K562 (cell line): ENCODE results near the gene C13orf42. TPM values are rescaled to one million over a fixed set of nuclear protein-coding genes. Genes with fewer than 3 reads are reported as not detected.

Experiments
- ATAC-seq: fragments of 200-7000 bp; cut with Tn5 transposase; 3 replicates; pipeline ENCODE4 v1.9.1; 2020; ENCODE audit warnings: moderate library complexity
- BruUV-seq: library from RNA; stranded (reverse); fragments of 400-500 nt; replicated peaks from 2 replicates; lab custom pipeline; 2021; lab: Mats Ljungman, UMichigan
- CTCF ChIA-PET: fragments of 300-600 bp; formaldehyde crosslinking; extraction: SDS; loops from one replicate; lab custom pipeline; 2021; ENCODE audit warnings: low intra/inter-chr PET ratio; lab: Yijun Ruan, JAX
- POLR2A ChIA-PET: fragments of 300-600, 350-650 bp; sonication (Branson Sonifier 250); formaldehyde crosslinking; extraction: SDS; loops from one replicate; lab custom pipeline; 2021; ENCODE audit warnings: antibody characterized with exemption, inconsistent platforms; lab: Yijun Ruan, JAX
- DNase-seq, 4 experiments: peaks; one replicate each; pipeline versions ENCODE4 v3.0.0 to v3.0.0-alpha.2; 2011 to 2018; ENCODE audit warnings: low spot score in 3 of 4, mixed read lengths in 3 of 4; ENCODE audit errors: extremely low read depth in 1 of 4
- FAIRE-seq: peaks from 2 replicates; lab custom pipeline; 2011; peaks lifted over from hg19 to GRCh38; lab: Jason Lieb, UNC
- H2AFZ ChIP-seq: 2 replicates; pipeline ENCODE4 v1.6.0; 2011; ENCODE audit warnings: low read depth, low read length, control low read depth, inconsistent platforms
- H3K27ac ChIP-seq: fragments of 200-600 bp; 3 replicates; pipeline ENCODE4 v1.8.0; 2011; ENCODE audit warnings: low read depth, mild to moderate bottlenecking, control low read depth, inconsistent platforms, low read length, moderate library complexity, mixed read lengths; ENCODE audit errors: extremely low read depth
- H3K27me3 ChIP-seq, 2 experiments: fragments of 300-600 bp in 1 of 2; 2 replicates in 1 of 2; 3 replicates in 1 of 2; pipeline versions ENCODE4 v1.6.0 to v1.8.0; 2011; ENCODE audit warnings: inconsistent platforms in 2 of 2, low read length in 2 of 2, mild to moderate bottlenecking in 1 of 2, mixed read lengths in 1 of 2, moderate library complexity in 1 of 2; ENCODE audit not compliant: control insufficient read depth in 2 of 2, insufficient read depth in 2 of 2
- H3K36me3 ChIP-seq: fragments of 300-600 bp; 3 replicates; pipeline ENCODE4 v1.8.0; 2011; ENCODE audit warnings: mild to moderate bottlenecking, low read length, inconsistent platforms; ENCODE audit not compliant: control insufficient read depth, insufficient read depth
- H3K4me1 ChIP-seq, 2 experiments: fragments of 200-600 bp in 1 of 2; replicated peaks in 1 of 2; 2 replicates in 1 of 2; 3 replicates in 1 of 2; pipeline versions ENCODE4 v1.5.1 to v1.8.0; 2011; ENCODE audit warnings: inconsistent platforms in 2 of 2, low read length in 2 of 2, mild to moderate bottlenecking in 1 of 2, mixed read lengths in 1 of 2, moderate library complexity in 1 of 2; ENCODE audit not compliant: control insufficient read depth in 2 of 2, insufficient read depth in 2 of 2
- H3K4me2 ChIP-seq: 2 replicates; pipeline ENCODE4 v1.6.1; 2011; ENCODE audit warnings: low read length, control low read depth, inconsistent platforms, mixed read lengths; ENCODE audit not compliant: insufficient read depth
- H3K4me3 ChIP-seq: fragments of 200-600 bp; sonication (generic), shearing (Covaris generic); 2 replicates; pipeline ENCODE4 v1.5.1; 2016; ENCODE audit warnings: control low read depth, inconsistent platforms
- H3K79me2 ChIP-seq: fragments of 200-600 bp; 3 replicates; pipeline ENCODE4 v1.8.0; 2011; ENCODE audit warnings: low read length, inconsistent platforms; ENCODE audit not compliant: control insufficient read depth, insufficient read depth
- H3K9ac ChIP-seq, 2 experiments: 2 replicates each; pipeline versions ENCODE4 v1.6.0 to v1.6.1; 2011; ENCODE audit warnings: low read depth in 2 of 2, low read length in 2 of 2, control low read depth in 1 of 2, inconsistent platforms in 1 of 2, mild to moderate bottlenecking in 1 of 2, mixed read lengths in 1 of 2; ENCODE audit not compliant: insufficient read depth in 1 of 2
- H3K9me1 ChIP-seq: one replicate; pipeline ENCODE4 v1.6.0; 2011; ENCODE audit warnings: inconsistent platforms, mild to moderate bottlenecking, low read length, moderate library complexity; ENCODE audit not compliant: control insufficient read depth, insufficient read depth
- H3K9me3 ChIP-seq: replicated peaks from 2 replicates; pipeline ENCODE4 v1.5.1; 2011; ENCODE audit warnings: low read depth, low read length, inconsistent platforms; ENCODE audit not compliant: control insufficient read depth, insufficient read depth
- H4K20me1 ChIP-seq: replicated peaks from 2 replicates; pipeline ENCODE4 v1.6.1; 2011; ENCODE audit warnings: low read length, inconsistent platforms, mixed read lengths; ENCODE audit not compliant: control insufficient read depth, insufficient read depth
- BACH1 ChIP-seq: fragments of 200-800 bp; sonication (Bioruptor generic); IDR thresholded peaks from 2 replicates; pipeline ENCODE4 v1.6.1; 2016; ENCODE audit warnings: missing genetic modification characterization, missing compliant biosample characterization
- CC2D1A ChIP-seq: fragments of 450-650 bp; IDR thresholded peaks from 2 replicates; pipeline ENCODE4 v1.6.1; 2017; ENCODE audit warnings: mild to moderate bottlenecking
- CTBP1 ChIP-seq: fragments of 450-650 bp; IDR thresholded peaks from 2 replicates; pipeline ENCODE4 v1.6.1; 2016; ENCODE audit warnings: borderline replicate concordance
- ELF4 ChIP-seq: fragments of 450-650 bp; formaldehyde crosslinking; IDR thresholded peaks from 2 replicates; pipeline ENCODE4 v1.4.0; 2022; ENCODE audit warnings: missing genetic modification characterization
- FOXM1 ChIP-seq, 2 experiments: fragments of 450-650 bp in 1 of 2; sonication (generic) in 1 of 2; formaldehyde crosslinking in 1 of 2; IDR thresholded peaks; 2 replicates each; pipeline versions ENCODE4 v1.6.1 to v1.9.0; 2017 to 2022; ENCODE audit warnings: low read depth in 2 of 2, mild to moderate bottlenecking in 2 of 2, missing genetic modification reagents in 1 of 2, moderate library complexity in 1 of 2
- NFIX ChIP-seq: fragments of 250-450 bp; sonication (Bioruptor Pico); IDR thresholded peaks from 2 replicates; pipeline ENCODE4 v1.4.0; 2020; ENCODE audit warnings: low read depth, mild to moderate bottlenecking, moderate library complexity
- RAD21 ChIP-seq, 2 experiments: fragments of 250-450 bp in 1 of 2; fragments of 450-650 bp in 1 of 2; sonication (Bioruptor Pico) in 1 of 2; formaldehyde crosslinking in 1 of 2; IDR thresholded peaks in 1 of 2; conservative IDR thresholded peaks in 1 of 2; 2 replicates each; pipeline versions ENCODE4 v1.4.0 to v1.8.0; 2020 to 2022; ENCODE audit warnings: mild to moderate bottlenecking in 2 of 2, moderate library complexity in 1 of 2
- SMC3 ChIP-seq: conservative IDR thresholded peaks from 2 replicates; pipeline ENCODE4 v1.6.1; 2011; ENCODE audit warnings: low read depth, low read length, improper control_type of control experiment; ENCODE audit not compliant: insufficient read depth
- WGBS: fragments of 100-300 bp; shearing (Covaris generic); methylation state at CpG from one replicate; pipeline ENCODE4 v1.1.6; 2016; ENCODE audit warnings: low coverage, mixed read lengths; ENCODE audit not compliant: insufficient coverage; ENCODE audit errors: missing lambda C conversion rate; 5-methylcytosine and 5-hydroxymethylcytosine counted together
- in situ Hi-C: fragments of 300-500 bp; cut with MboI; formaldehyde crosslinking; loops from 4 replicates; pipeline ENCODE4 v1.15.0; 2018; ENCODE audit warnings: inconsistent platforms, mixed read lengths
- intact Hi-C: fragments of 100-400 bp; cut with micrococcal nuclease; formaldehyde crosslinking; loops from 2 replicates; pipeline ENCODE4 v1.14.2; 2022
- polyA plus RNA-seq, 8 experiments: library from polyadenylated mRNA; depleted of rRNA in 4 of 8; stranded (reverse) in 5 of 8; unstranded in 3 of 8; fragments of >200 nt; fragmentation: Nextera tagmentation in 2 of 8; fragmentation: Illumina TruSeq in 1 of 8; extraction: Ambion mirVana in 2 of 8; extraction: Trizol in 1 of 8; gene quantifications; 2 replicates each; pipeline versions ENCODE4 v1.2.1 to v1.2.3, GENCODE V29; 2011 to 2014; ENCODE audit warnings: inconsistent platforms in 1 of 8, missing spikeins in 1 of 8
- total RNA-seq, 7 experiments: library from RNA; depleted of rRNA in 6 of 7; stranded (reverse); fragments of >200 nt in 6 of 7; fragmentation: Illumina TruSeq in 2 of 7; extraction: Trizol in 2 of 7; gene quantifications; 2 replicates each; pipeline versions ENCODE4 v1.2.1 to v1.2.3, GENCODE V29; 2011 to 2021; ENCODE audit warnings: low replicate concordance in 1 of 7
- TF ChIP-seq, protein P1 (sequence below): sonication (generic); formaldehyde crosslinking; IDR thresholded peaks from 2 replicates; pipeline ENCODE4 v1.8.0; 2023; ENCODE audit warnings: mild to moderate bottlenecking, missing genetic modification reagents
- TF ChIP-seq, protein P2 (sequence below): fragments of 450-650 bp; formaldehyde crosslinking; IDR thresholded peaks from 2 replicates; pipeline ENCODE4 v1.4.0; 2020; ENCODE audit warnings: mild to moderate bottlenecking, moderate library complexity
- TF ChIP-seq, protein P3 (sequence below), 3 experiments: IDR thresholded peaks in 2 of 3; conservative IDR thresholded peaks in 1 of 3; 2 replicates each; pipeline ENCODE4 v1.5.1; 2011 to 2012; ENCODE audit warnings: low read length in 3 of 3, mild to moderate bottlenecking in 3 of 3, control low read depth in 2 of 3, improper control_type of control experiment in 1 of 3, inconsistent platforms in 1 of 3, low read depth in 1 of 3, mixed read lengths in 1 of 3, moderate library complexity in 1 of 3; ENCODE audit not compliant: insufficient read depth in 2 of 3

C13orf42 gene
- total and polyA plus RNA-seq, 9 of the 15 experiments (the other 6 are each of a cell fraction or from before 2014, with no cell fraction given), result 0.18 TPM; not detected in 8

DNA sequence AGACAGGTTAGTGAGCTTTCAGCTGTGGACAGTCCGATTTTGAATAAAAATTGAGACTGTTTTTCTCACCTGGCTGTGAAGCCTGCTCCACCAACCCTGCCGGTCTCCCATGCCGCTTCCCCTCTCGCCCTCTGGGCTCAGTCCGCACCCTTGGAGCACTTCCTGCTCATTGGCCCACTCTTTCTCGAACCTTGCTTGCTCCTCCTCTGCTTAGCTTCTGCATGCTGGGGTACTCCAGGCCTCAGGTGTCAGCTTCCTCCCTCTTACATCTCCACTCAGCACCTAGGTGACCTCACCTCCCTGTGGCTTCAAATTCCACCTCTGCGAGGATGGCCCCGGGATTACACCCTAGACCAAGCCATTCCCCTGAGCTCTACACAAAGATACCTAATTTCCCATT, 39.6 kb downstream of the C13orf42 start (continued):
- TF ChIP-seq RAD21 (CRISPR knock-in tag; conservative IDR thresholded peaks at IDR 0.05 in 1 of 2, IDR thresholded peaks at IDR 0.05 in 1 of 2), result no peak
- no peak for TF ChIP-seq CC2D1A
- TF ChIP-seq, protein P1, sequence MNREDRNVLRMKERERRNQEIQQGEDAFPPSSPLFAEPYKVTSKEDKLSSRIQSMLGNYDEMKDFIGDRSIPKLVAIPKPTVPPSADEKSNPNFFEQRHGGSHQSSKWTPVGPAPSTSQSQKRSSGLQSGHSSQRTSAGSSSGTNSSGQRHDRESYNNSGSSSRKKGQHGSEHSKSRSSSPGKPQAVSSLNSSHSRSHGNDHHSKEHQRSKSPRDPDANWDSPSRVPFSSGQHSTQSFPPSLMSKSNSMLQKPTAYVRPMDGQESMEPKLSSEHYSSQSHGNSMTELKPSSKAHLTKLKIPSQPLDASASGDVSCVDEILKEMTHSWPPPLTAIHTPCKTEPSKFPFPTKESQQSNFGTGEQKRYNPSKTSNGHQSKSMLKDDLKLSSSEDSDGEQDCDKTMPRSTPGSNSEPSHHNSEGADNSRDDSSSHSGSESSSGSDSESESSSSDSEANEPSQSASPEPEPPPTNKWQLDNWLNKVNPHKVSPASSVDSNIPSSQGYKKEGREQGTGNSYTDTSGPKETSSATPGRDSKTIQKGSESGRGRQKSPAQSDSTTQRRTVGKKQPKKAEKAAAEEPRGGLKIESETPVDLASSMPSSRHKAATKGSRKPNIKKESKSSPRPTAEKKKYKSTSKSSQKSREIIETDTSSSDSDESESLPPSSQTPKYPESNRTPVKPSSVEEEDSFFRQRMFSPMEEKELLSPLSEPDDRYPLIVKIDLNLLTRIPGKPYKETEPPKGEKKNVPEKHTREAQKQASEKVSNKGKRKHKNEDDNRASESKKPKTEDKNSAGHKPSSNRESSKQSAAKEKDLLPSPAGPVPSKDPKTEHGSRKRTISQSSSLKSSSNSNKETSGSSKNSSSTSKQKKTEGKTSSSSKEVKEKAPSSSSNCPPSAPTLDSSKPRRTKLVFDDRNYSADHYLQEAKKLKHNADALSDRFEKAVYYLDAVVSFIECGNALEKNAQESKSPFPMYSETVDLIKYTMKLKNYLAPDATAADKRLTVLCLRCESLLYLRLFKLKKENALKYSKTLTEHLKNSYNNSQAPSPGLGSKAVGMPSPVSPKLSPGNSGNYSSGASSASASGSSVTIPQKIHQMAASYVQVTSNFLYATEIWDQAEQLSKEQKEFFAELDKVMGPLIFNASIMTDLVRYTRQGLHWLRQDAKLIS (CRISPR knock-in tag), result no peak

DNA sequence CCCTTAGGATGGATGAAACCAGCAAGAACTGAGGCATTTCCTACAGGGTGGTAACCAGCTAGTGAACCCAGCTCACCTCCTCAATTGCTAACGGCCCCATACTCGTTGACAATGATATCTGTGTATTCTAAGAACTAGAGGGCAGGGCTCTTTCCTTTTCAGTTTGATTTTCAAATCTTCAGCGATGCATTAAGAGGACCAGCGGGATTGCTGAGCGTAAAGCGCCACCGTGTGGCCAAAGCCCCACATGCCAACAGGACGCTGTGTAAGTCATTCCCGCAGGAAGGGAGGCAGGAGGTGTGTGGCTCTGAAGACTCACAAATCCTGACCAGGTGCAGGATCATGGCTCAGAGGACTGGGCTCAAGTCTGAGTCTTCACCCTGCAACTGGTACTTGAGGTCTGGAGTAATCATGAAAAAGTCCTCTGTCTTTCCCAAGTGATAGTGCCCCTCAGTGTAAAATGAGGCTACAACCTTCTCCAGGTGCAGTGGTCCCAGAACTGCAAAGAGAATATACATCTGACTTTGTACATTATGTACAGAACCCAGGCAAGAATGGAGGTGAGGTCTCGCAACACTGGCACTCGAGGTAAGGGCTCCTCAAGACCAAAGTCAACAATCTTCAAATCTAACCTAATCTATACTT, 40.9 kb downstream of the C13orf42 start:
- in situ Hi-C loops, result loop anchor here (25.0 kb wide), 1 partner anchor 1408 kb away; no protein-coding TSS in a partner anchor
- Histone ChIP-seq H3K4me2 (no peak overlapping the region), H2AFZ (no peak overlapping the region), H3K27me3 (peaks cover 0 to 22% of the 10 kb centered on the region in 2 experiments; a peak in 4 of 5 replicates), H3K9ac (no peak overlapping the region), H3K4me1 (no peaks in the 10 kb centered on the region), H3K9me1 (no peaks in the 10 kb centered on the region), H3K4me3 (no peak overlapping the region), H3K79me2 (no peaks in the 10 kb centered on the region), H3K9me3 (no peaks in the 10 kb centered on the region), H3K36me3 (no peaks in the 10 kb centered on the region), H3K27ac (no peak overlapping the region), H4K20me1 (no peaks in the 10 kb centered on the region)
- FAIRE-seq (peak; percentile 92), DNase-seq (peak; percentile 48 to 76 (median 58)), ATAC-seq (peak; percentile 96)
- WGBS, result 1% methylated on average over 10 of the region's 11 CpGs
- intact Hi-C loops, result loop anchor here (1.0 kb wide), 1 partner anchor 1094 kb away; no protein-coding TSS in a partner anchor
- CTCF ChIA-PET, result interaction anchor here (0.6 to 0.7 kb wide), 2 partner anchors 1400 to 1421 kb away, joined by 3 read pairs; no protein-coding TSS in a partner anchor
- POLR2A ChIA-PET, result no interaction called here
- no TSS peak for BruUV-seq
- TF ChIP-seq NFIX (no peak), CTBP1 (peak; percentile 31; the same call in 1 of the 2 replicates), FOXM1 (IDR thresholded peaks at IDR 0.05; ENCODE audit: low read depth) (peak; percentile 18; the same call in 1 of the 2 replicates), FOXM1 (CRISPR knock-in tag; IDR thresholded peaks at IDR 0.05; ENCODE audit: low read depth) (no peak), ELF4 (no peak), CC2D1A (no peak), RAD21 (CRISPR knock-in tag; conservative IDR thresholded peaks at IDR 0.05 in 1 of 2, IDR thresholded peaks at IDR 0.05 in 1 of 2) (peak; percentile 83 to 88), BACH1 (no peak), SMC3 (peak; percentile 80; the same call in 1 of the 2 replicates)
- TF ChIP-seq, protein P2, sequence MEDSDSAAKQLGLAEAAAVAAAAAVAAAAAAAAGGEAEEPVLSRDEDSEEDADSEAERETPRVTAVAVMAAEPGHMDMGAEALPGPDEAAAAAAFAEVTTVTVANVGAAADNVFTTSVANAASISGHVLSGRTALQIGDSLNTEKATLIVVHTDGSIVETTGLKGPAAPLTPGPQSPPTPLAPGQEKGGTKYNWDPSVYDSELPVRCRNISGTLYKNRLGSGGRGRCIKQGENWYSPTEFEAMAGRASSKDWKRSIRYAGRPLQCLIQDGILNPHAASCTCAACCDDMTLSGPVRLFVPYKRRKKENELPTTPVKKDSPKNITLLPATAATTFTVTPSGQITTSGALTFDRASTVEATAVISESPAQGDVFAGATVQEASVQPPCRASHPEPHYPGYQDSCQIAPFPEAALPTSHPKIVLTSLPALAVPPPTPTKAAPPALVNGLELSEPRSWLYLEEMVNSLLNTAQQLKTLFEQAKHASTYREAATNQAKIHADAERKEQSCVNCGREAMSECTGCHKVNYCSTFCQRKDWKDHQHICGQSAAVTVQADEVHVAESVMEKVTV (CRISPR knock-in tag), result peak; percentile 75
- TF ChIP-seq, protein P3, sequence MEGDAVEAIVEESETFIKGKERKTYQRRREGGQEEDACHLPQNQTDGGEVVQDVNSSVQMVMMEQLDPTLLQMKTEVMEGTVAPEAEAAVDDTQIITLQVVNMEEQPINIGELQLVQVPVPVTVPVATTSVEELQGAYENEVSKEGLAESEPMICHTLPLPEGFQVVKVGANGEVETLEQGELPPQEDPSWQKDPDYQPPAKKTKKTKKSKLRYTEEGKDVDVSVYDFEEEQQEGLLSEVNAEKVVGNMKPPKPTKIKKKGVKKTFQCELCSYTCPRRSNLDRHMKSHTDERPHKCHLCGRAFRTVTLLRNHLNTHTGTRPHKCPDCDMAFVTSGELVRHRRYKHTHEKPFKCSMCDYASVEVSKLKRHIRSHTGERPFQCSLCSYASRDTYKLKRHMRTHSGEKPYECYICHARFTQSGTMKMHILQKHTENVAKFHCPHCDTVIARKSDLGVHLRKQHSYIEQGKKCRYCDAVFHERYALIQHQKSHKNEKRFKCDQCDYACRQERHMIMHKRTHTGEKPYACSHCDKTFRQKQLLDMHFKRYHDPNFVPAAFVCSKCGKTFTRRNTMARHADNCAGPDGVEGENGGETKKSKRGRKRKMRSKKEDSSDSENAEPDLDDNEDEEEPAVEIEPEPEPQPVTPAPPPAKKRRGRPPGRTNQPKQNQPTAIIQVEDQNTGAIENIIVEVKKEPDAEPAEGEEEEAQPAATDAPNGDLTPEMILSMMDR (IDR thresholded peaks at IDR 0.05 in 2 of 3, conservative IDR thresholded peaks at IDR 0.05 in 1 of 3; ENCODE audit: insufficient read depth in 2 of 3, low read depth in 1 of 3, low read length in 3 of 3), result peak; percentile 71 to 88 (median 85)
